Common myeloid progenitor, CD34-positive (primary cell): Measurements from ENCODE around the gene CYP2R1.
A peak's percentile ranks its signal among the peaks of the same experiment; 100 is the strongest.

Experiments used
- CTCF ChIA-PET: fragments of 350-600 bp; sonication (Branson Sonifier 250); formaldehyde crosslinking; loops from one replicate; lab custom pipeline; 2021; ENCODE audit warnings: antibody characterized with exemption; lab: Charles Lee
- POLR2A ChIA-PET: fragments of 350-600 bp; sonication (Branson Sonifier 250); formaldehyde crosslinking; loops from one replicate; lab custom pipeline; 2021; ENCODE audit warnings: antibody characterized with exemption; lab: Charles Lee
- DNase-seq, 3 donors: peaks; one replicate each; pipeline versions ENCODE4 v3.0.0 to v3.0.0-alpha.2; 2013
- H3K27ac ChIP-seq, 2 experiments: 1 replicate in 1 of 2; 2 replicates in 1 of 2; pipeline ENCODE4 v1.7.0; 2013; ENCODE audit warnings: inconsistent platforms in 2 of 2, low read length in 2 of 2, mild to moderate bottlenecking in 2 of 2, low read depth in 1 of 2, moderate library complexity in 1 of 2; ENCODE audit not compliant: severe bottlenecking in 2 of 2, insufficient read depth in 1 of 2, poor library complexity in 1 of 2
- H3K27me3 ChIP-seq, 5 experiments: replicated peaks in 2 of 5; 1 replicate in 3 of 5; 2 replicates in 2 of 5; pipeline versions ENCODE4 v1.6.1 to v1.7.0; 2013; ENCODE audit warnings: low read length in 4 of 5, mild to moderate bottlenecking in 2 of 5, moderate library complexity in 2 of 5, inconsistent platforms in 1 of 5; ENCODE audit not compliant: insufficient read depth in 5 of 5, control insufficient read depth in 4 of 5
- H3K36me3 ChIP-seq, 4 experiments: 1 replicate in 2 of 4; 2 replicates in 2 of 4; pipeline versions ENCODE4 v1.6.1 to v1.7.0; 2013; ENCODE audit warnings: low read length in 3 of 4, control low read depth in 1 of 4, mild to moderate bottlenecking in 1 of 4; ENCODE audit not compliant: control insufficient read depth in 4 of 4, insufficient read depth in 4 of 4
- H3K4me1 ChIP-seq, 4 experiments: 1 replicate in 3 of 4; 2 replicates in 1 of 4; pipeline versions ENCODE4 v1.6.1 to v1.7.1; 2013; ENCODE audit warnings: low read length in 3 of 4, mild to moderate bottlenecking in 3 of 4, control low read depth in 1 of 4, inconsistent platforms in 1 of 4, moderate library complexity in 1 of 4; ENCODE audit not compliant: control insufficient read depth in 4 of 4, insufficient read depth in 4 of 4; ENCODE audit errors: control extremely low read depth in 1 of 4
- H3K4me3 ChIP-seq, 7 experiments: 1 replicate in 4 of 7; 2 replicates in 3 of 7; pipeline versions ENCODE4 v1.5.1 to v1.7.0; 2013; ENCODE audit warnings: mild to moderate bottlenecking in 7 of 7, low read length in 6 of 7, moderate library complexity in 6 of 7, inconsistent platforms in 2 of 7, low read depth in 2 of 7, control low read depth in 1 of 7; ENCODE audit not compliant: insufficient read depth in 4 of 7, control insufficient read depth in 1 of 7; ENCODE audit errors: extremely low read depth in 1 of 7
- H3K9me3 ChIP-seq, 5 experiments: 1 replicate in 4 of 5; 2 replicates in 1 of 5; pipeline versions ENCODE4 v1.6.1 to v1.7.1; 2013; ENCODE audit warnings: low read length in 4 of 5, mild to moderate bottlenecking in 2 of 5, inconsistent platforms in 1 of 5, low read depth in 1 of 5, moderate library complexity in 1 of 5; ENCODE audit not compliant: control insufficient read depth in 4 of 5, insufficient read depth in 2 of 5; ENCODE audit errors: control extremely low read depth in 1 of 5
- WGBS: methylation state at CpG from one replicate; pipeline ENCODE4 v1.1.5; 2013; ENCODE audit not compliant: insufficient coverage; 5-methylcytosine and 5-hydroxymethylcytosine counted together

CYP2R1 gene

DNA sequence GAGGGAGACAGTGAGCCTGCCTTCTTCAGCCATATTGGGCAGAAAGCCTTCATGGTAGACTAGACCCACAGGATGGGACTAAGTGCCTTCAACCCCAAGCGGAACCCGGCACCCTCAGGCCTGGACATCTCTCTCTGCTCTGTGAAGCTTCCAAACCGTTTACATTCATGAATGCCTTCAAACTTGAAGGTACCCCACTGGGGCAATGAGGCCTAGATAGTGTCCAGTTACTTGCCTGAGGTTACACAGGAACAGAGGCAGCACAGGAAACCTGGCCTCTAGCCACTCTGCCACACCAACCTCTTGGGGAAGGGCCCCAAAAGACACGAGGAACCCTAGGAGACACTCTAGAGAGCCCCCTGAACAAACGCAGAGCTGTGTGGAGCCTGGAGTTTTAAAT is 14.5 kb upstream of the CYP2R1 start:
- Histone ChIP-seq H3K9me3 (no peaks in the 10 kb centered on the region), H3K27me3 (peaks cover 0 to 8% (median 2%) of the 10 kb centered on the region in 5 experiments), H3K36me3 (no peaks in the 10 kb centered on the region), H3K4me3 (no peak overlapping the region), H3K4me1 (peaks cover 4 to 25% (median 16%) of the 10 kb centered on the region in 4 experiments), H3K27ac (no peak overlapping the region)
- CTCF ChIA-PET: interaction anchor here (0.6 to 10.5 kb wide), 28 partner anchors 8 to 1574 kb away, joined by 3 to 158 read pairs (median 10); partner anchors contain the start of genes CALCB, CYP2R1 and PSMA1
- POLR2A ChIA-PET: interaction anchor here (0.6 to 1.7 kb wide), 2 partner anchors 15 to 107 kb away, joined by 3 to 7 read pairs; partner anchors contain the start of gene CYP2R1
- DNase-seq: peak in 1 of 3 donors; percentile 2
- 86% methylated on average over 5 of the region's 5 CpGs for WGBS

GRCh38 chr11:14905104-14906033 is 13.3 kb upstream of the CYP2R1 start:
- H3K36me3 ChIP-seq: no peaks in the 10 kb centered on the region
- DNase-seq: peak; percentile 65 to 89 (median 76)
- CTCF ChIA-PET: interaction anchor here (0.6 to 10.5 kb wide), 14 partner anchors 12 to 385 kb away, joined by 3 to 158 read pairs (median 7); partner anchors contain the start of genes CALCB, CYP2R1 and PSMA1
- H3K4me3 ChIP-seq: peak overlapping the region; percentile 34 to 86 (median 70)
- peaks cover 0 to 8% (median 2%) of the 10 kb centered on the region in 5 experiments for H3K27me3 ChIP-seq
- WGBS: under 1% methylated on average over 45 of the region's 58 CpGs
- POLR2A ChIA-PET: no interaction called here
- H3K4me1 ChIP-seq: peaks cover 4 to 25% (median 16%) of the 10 kb centered on the region in 4 experiments
- H3K27ac ChIP-seq: no peak overlapping the region
- H3K9me3 ChIP-seq: no peaks in the 10 kb centered on the region

- peak overlapping the region; percentile 34 to 86 (median 70) for H3K4me3 ChIP-seq
- peak; percentile 50 to 69 (median 62) for DNase-seq
- H3K27me3 ChIP-seq: peaks cover 0 to 8% (median 2%) of the 10 kb centered on the region in 5 experiments
- ChIA-PET POLR2A (no interaction called here), CTCF (interaction anchor here (0.7 to 10.5 kb wide), 11 partner anchors 10 to 368 kb away, joined by 3 to 158 read pairs (median 3); partner anchors contain the start of gene CYP2R1)
- no peaks in the 10 kb centered on the region for H3K9me3 ChIP-seq
- peaks cover 4 to 25% (median 16%) of the 10 kb centered on the region in 4 experiments for H3K4me1 ChIP-seq
- H3K36me3 ChIP-seq: no peaks in the 10 kb centered on the region
- H3K27ac ChIP-seq: no peak overlapping the region
- 5% methylated on average over 26 of the region's 26 CpGs for WGBS
These were observed 12.7 kb upstream of the CYP2R1 start for GRCh38 chr11:14904745-14905103.

GRCh38 chr11:14902650-14903350 is 10.8 kb upstream of the CYP2R1 start:
- no peaks in the 10 kb centered on the region for H3K36me3 ChIP-seq
- 100% methylated on average over 1 of the region's 1 CpG for WGBS
- POLR2A ChIA-PET: no interaction called here
- peaks cover 0 to 4% (median 2%) of the 10 kb centered on the region in 5 experiments for H3K27me3 ChIP-seq
- CTCF ChIA-PET: interaction anchor here (0.8 to 10.5 kb wide), 8 partner anchors 9 to 934 kb away, joined by 3 to 158 read pairs (median 4); partner anchors contain the start of gene CYP2R1
- H3K9me3 ChIP-seq: no peaks in the 10 kb centered on the region
- no peak overlapping the region for H3K27ac ChIP-seq
- H3K4me3 ChIP-seq: no peak overlapping the region
- DNase-seq: no peak
- H3K4me1 ChIP-seq: peaks cover 4 to 21% (median 16%) of the 10 kb centered on the region in 4 experiments

DNA sequence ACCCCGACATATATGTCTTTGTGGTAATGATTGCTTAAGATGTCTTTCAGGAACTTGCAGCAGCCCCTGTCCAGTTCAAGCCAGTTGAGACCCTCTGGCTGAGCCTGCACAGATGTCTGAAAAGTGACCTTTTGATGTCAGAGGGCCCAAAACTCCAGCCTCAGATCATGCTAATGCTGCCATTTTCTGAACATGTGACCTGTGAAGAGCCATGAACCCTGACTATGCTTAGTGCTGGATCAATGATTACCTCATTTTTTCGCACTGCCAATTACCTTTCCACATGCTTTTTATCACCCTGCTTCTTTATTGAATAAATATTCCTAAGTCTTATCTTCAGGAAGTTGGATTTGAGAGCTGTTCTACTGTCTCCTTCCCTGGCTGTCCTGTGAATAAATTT is 6.9 kb upstream of the CYP2R1 start:
- WGBS: no CpG with 5 or more reads among the region's 2 CpGs
- CTCF ChIA-PET: interaction anchor here (1.8 kb wide), 1 partner anchor 9 kb away, joined by 15 read pairs; no protein-coding TSS in a partner anchor
- DNase-seq: no peak
- no peak overlapping the region for H3K27ac ChIP-seq
- no peaks in the 10 kb centered on the region for H3K36me3 ChIP-seq
- H3K9me3 ChIP-seq: no peaks in the 10 kb centered on the region
- POLR2A ChIA-PET: no interaction called here
- no peak overlapping the region for H3K4me3 ChIP-seq
- H3K4me1 ChIP-seq: peaks cover 0 to 12% (median 0%) of the 10 kb centered on the region in 4 experiments
- peaks cover 0 to 5% (median 0%) of the 10 kb centered on the region in 5 experiments for H3K27me3 ChIP-seq

DNA sequence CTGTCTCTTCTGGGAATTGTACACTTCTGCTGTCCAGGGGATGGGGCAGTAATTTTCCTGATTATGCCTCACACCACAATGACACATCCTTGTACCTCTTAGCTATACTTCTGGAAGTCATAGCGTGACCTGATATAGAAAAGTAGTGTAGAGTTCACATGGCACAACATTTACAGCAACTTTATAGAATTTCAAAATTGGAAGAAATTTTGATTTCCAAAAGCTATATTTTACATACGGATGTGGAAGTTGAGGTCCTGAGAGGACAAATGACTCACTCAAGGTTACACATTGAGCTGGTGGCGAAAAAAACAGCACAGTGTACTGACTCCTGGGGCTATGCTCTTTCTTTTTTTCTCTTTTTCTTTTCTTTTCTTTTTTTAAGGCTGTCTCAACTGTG is 6.3 kb upstream of the CYP2R1 start:
- H3K9me3 ChIP-seq: no peaks in the 10 kb centered on the region
- DNase-seq: no peak
- no CpG with 5 or more reads among the region's 3 CpGs for WGBS
- peaks cover 0 to 12% (median 0%) of the 10 kb centered on the region in 4 experiments for H3K4me1 ChIP-seq
- CTCF ChIA-PET: interaction anchor here (1.8 kb wide), 1 partner anchor 10 kb away, joined by 15 read pairs; no protein-coding TSS in a partner anchor
- peaks cover 0 to 3% (median 0%) of the 10 kb centered on the region in 5 experiments for H3K27me3 ChIP-seq
- H3K36me3 ChIP-seq: no peaks in the 10 kb centered on the region
- H3K4me3 ChIP-seq: no peak overlapping the region
- POLR2A ChIA-PET: no interaction called here
- no peak overlapping the region for H3K27ac ChIP-seq
